ENCODE measurements around the gene PNPO. TPM values are rescaled to one million over a fixed set of nuclear protein-coding genes. Genes with fewer than 3 reads are reported as not detected.

Gene PNPO
- total and polyA plus RNA-seq, 2 of the 13 experiments (the other 11 are each of a cell fraction or from before 2014, with no cell fraction given), result 47.9 to 63.3 TPM

DNA sequence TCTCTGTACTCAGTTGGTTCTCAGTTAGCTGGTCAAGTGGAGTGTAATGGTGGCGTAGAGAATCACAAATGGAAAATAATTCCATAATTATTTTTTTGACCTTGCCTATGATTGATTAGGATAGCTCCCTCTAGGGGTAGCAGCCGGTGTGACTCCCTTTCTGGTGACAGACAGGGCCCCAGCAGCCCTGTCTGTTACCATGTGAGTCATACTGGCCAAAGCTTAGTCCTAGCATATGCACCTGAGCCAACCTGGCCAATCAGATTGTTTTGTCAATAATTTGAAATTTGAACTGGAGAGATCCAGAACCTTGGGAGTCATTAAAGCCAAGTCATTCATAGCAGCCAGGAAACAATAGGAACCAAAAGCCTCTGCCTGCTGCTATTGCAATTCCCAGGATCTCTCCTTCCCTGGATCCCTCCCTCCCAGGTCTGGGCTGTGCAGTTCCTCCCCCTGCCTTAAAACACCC is 5.6 kb downstream of the PNPO start (continued):
- peak; percentile 70 for TF ChIP-seq ARID4A (CRISPR knock-in tag; IDR thresholded peaks at IDR 0.05; ENCODE audit: borderline replicate concordance)
- TF ChIP-seq IKZF5 (CRISPR knock-in tag; IDR thresholded peaks at IDR 0.05), result no peak
- TF ChIP-seq RORA (CRISPR knock-in tag; IDR thresholded peaks at IDR 0.05), result no peak
- no peak for TF ChIP-seq DPF2 (CRISPR knock-in tag; IDR thresholded peaks at IDR 0.05; ENCODE audit: borderline replicate concordance, low read depth)
- no peak for TF ChIP-seq MAFF (IDR thresholded peaks at IDR 0.05; ENCODE audit: low read depth, low read length)
- no peak for TF ChIP-seq ZNF432 (CRISPR knock-in tag; IDR thresholded peaks at IDR 0.05; ENCODE audit: borderline replicate concordance)
- TF ChIP-seq SKI (IDR thresholded peaks at IDR 0.05; ENCODE audit: partially characterized antibody), result peak; percentile 73
- TF ChIP-seq ZNF235 (CRISPR knock-in tag; IDR thresholded peaks at IDR 0.05; ENCODE audit: borderline replicate concordance), result no peak
- TF ChIP-seq SNAPC4 (CRISPR knock-in tag; IDR thresholded peaks at IDR 0.05), result no peak
- no peak for TF ChIP-seq ZFYVE20 (CRISPR knock-in tag; IDR thresholded peaks at IDR 0.05; ENCODE audit: borderline replicate concordance, low read depth)
- TF ChIP-seq, protein P1, sequence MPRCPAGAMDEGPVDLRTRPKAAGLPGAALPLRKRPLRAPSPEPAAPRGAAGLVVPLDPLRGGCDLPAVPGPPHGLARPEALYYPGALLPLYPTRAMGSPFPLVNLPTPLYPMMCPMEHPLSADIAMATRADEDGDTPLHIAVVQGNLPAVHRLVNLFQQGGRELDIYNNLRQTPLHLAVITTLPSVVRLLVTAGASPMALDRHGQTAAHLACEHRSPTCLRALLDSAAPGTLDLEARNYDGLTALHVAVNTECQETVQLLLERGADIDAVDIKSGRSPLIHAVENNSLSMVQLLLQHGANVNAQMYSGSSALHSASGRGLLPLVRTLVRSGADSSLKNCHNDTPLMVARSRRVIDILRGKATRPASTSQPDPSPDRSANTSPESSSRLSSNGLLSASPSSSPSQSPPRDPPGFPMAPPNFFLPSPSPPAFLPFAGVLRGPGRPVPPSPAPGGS (CRISPR knock-in tag; IDR thresholded peaks at IDR 0.05), result no peak
- TF ChIP-seq ZBTB4 (CRISPR knock-in tag; IDR thresholded peaks at IDR 0.05; ENCODE audit: borderline replicate concordance), result no peak
